ENCODE measurements around the gene IFT25.
"Not testable (repeated sequence)": the region's sequence is repeated elsewhere in the genome, so short reads cannot be mapped to it uniquely, and the experiment has no call there.

Gene IFT25

GRCh38 chr1:53945433-53946251 lies at the start of gene IFT25:
Gene IFT25 (minus strand): TSS chr1:53945699. CDS start chr1:53940082, 5,617 bp downstream.
- peak; percentile 97 for DNase-seq (ENCODE audit: low read depth)

DNA sequence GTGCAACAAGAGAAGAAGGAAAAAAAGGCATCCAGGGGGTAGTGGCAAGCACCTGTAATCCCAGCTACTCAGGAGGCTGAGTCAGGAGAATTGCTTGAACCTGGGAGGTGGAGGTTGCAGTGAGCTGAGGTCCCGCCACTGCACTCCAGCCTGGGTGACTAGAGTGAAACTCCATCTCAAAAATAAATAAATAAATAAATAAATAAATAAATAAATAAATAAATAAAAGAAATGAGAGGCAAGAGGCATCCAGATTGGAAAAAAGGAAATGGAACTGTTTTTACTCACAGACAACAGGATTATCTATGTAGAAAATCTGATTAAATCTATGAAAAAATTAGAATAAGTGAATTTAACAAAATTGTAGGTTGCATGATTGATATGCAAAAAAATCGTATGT lies 49.0 kb upstream of the IFT25 start:
- DNase-seq (ENCODE audit: low read depth) = not testable (repeated sequence)

DNA sequence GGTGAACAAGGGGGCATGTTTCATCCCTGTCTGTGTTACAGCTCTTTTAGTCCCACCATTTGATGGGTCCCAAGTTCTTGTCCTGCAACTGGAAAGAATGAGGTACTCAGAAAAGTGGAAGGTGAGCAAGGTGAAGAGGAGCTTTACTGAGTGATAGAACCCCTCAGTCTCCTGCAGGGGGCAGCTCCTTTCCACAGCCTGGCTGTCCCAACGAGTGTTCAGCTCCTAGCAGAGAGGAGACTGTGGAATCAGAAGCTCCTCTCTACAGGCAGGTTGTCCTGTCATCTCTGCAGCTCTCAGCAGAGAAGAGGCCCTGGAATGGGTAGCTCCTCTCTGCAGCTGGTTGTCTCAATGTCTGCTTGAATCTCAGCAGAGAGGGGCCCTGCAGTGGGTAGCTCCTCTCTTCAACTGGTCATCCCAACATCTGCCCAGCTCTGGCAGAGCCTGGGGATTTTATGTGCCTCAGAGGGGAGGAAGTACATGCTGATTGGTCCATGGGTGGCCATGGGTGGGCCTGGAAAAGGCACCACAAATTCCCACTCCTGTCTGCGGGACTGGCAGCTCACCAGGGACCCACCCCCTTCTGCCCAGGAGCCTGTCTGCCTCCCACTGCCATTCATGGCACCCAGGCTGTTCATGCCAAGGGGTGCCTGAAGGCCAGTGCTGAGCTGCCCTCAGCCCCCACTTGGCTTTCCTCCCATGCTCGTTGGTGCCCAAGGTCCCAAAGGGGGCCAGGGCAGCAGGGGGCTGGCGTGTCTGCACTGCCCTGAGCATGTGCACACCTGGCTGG lies 46.8 kb upstream of the IFT25 start:
- no peak for DNase-seq (ENCODE audit: low read depth)

GRCh38 chr1:53987880-53988279 lies 42.4 kb upstream of the IFT25 start:
- DNase-seq (ENCODE audit: low read depth) = peak; percentile 69

- DNase-seq (ENCODE audit: low read depth) = no peak
These were observed 41.0 kb upstream of the IFT25 start for GRCh38 chr1:53986458-53986857.

- DNase-seq (ENCODE audit: low read depth) = no peak
These were observed 39.2 kb upstream of the IFT25 start for GRCh38 chr1:53984726-53985125.

DNA sequence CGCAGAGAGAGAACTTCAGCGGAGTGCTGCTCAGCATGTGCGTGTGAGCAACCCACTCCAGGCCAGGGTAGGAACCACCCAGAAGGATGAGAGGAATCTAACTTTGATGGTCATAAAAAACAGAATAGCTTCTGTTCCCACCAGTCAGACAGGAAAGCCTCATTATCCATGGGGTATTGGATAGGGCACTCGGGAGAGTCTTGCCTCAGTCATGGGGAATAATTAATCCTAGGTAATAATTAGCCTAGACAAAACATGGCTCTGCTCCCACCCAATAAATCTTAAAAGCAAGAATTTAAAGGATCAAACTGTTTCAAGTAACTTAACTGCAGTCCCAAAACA lies 37.2 kb upstream of the IFT25 start:
- DNase-seq (ENCODE audit: low read depth) = no peak

DNA sequence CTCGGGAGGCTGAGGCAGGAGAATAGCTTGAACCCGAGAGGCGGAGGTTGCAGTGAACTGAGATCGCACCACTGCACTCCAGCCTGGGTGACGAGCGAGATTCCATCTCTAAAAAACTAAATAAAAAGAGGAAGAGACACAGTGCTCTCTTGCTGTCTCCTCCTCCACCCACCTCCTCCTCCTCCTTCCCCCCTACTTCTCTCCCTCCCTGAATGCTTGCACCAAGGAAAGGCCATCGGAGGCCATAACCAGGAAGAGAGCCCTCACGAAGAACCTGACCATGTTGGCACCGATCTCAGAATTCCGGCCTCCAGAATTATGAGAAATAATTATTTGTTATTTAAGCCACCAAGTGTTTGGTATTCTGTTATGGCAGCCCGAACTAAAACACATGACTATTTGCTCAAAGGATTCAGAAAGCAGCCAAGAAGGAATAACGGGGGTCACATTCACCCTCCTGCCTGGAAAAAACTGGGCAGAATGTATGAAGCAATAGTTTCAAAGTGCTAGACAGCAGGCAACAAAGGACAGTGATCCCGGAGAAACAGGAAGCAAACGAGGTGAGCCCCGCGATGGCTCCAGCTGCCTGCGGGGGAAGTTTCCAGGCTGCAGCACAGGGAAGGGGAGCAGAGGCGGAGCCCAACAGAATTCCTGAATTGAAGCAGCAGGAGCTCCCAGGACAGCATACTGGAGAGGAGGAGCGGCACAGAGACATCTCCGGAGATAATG lies 36.7 kb upstream of the IFT25 start:
- DNase-seq (ENCODE audit: low read depth) = peak; percentile 41

GRCh38 chr1:53981220-53981619 lies 35.7 kb upstream of the IFT25 start:
- no peak for DNase-seq (ENCODE audit: low read depth)

- no peak for DNase-seq (ENCODE audit: low read depth)
These were observed 34.4 kb upstream of the IFT25 start for GRCh38 chr1:53979712-53980450.

DNA sequence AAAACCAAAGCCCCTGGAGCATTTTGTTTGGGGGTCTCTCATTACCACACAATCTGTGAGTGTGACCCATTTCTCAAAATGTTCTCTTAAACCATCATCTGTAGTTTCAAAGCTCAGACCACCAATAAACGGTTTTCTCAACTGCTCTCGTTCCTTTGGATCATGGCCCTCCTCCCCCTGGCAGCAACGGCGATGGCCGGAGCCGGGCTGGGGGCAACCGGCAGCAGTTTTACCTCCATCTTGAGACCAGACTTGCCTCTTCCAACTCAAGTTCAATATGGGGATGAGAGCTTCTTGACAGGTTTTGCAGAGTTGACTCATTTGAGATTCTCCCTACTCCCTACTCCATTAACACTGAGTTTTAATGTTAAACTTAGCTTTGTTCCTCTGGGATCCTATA lies 30.4 kb upstream of the IFT25 start:
- DNase-seq (ENCODE audit: low read depth) = no peak

GRCh38 chr1:53971718-53972117 lies 26.2 kb upstream of the IFT25 start:
- peak; percentile 87 for DNase-seq (ENCODE audit: low read depth)

DNA sequence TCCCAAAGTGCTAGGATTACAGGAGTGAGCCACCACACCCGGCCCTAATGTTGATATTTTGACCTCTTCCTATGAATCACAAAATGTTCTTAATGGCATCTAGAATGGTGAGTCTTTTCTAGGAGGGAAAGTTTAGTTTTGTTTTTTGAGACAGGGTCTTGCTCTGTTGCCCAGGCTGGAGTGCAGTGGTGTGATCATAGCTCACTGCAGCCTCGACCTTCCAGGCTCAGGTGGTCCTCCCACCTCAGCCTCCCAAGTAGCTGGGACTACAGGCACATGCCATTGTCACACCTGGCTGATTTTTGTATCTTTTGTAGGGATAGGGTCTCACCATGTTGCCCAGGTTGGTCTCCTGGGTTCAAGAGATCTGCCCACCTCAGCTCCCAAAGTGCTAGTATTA lies 23.8 kb upstream of the IFT25 start:
- not testable (repeated sequence) for DNase-seq (ENCODE audit: low read depth)

DNA sequence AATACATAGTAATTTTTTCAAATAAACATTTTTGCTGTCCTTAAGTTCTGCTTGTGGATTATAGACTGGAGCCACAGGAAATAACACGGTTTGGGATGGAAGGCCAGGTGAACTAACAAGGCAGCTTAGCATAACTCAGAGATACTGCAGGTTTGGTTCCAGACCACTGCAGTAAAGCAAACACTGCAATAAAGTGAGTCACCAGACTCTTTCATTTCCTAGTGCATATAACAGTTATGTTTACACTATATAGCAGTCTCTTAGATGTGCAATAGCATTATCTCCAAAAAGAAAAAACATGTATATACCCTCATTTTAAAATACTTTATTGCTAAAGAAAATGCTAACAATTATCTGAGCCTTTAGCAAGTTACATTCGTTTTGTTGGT lies 22.6 kb upstream of the IFT25 start:
- peak; percentile 71 for DNase-seq (ENCODE audit: low read depth)

DNA sequence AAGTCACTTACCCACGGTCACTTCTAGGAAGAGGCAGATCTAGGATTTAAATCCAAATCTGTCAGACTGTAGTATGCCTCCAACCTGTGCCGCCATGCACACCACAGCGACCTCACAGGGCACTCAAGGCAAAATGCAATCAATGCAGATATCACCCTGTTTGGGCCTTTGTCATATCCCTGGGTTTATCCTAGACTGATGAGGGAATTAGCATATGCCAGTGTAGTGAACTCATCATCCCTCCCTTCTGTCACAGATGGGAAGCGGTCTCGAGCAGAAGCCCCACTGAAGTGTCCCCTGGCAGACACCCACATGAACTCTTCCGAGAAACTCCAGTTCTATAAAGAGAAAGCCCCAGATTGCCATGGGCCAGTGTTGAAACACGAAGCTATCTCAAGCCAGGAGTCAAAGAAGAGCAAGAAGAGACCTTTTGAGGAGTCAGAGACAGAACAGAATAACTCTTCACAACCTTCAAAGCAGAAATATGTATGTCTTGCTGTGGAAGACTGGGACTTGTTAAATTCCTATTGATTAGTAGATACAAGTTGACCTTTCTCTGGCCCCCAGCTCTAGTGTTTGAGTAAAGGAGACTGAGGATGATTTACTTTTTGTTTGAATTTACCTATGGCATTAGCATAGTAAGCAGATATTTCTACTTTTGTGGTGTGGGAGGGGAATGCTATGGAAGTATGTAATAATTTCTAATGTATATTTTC lies 22.1 kb upstream of the IFT25 start:
- DNase-seq (ENCODE audit: low read depth) = no peak

GRCh38 chr1:53966794-53967193 lies 21.3 kb upstream of the IFT25 start:
- no peak for DNase-seq (ENCODE audit: low read depth)

DNA sequence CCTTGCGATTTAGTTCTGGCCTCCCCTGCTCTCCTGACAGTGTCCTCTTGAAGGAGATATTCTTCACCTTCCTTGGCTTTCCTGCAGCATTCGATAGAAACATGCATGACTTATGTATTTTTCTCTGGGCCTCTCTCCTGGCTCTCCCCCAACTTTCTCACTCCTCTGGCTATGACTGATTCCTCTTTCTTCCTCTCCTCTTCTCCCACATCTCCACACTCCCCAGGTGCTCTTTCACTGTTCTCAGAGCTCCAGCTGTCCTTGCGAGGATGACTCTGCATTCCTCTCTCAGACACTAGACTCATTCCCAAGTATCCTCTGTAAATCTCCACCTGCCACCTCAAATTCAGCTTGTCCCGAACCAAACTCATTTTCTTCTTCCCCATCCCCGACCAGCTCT lies 18.6 kb upstream of the IFT25 start:
- DNase-seq (ENCODE audit: low read depth) = peak; percentile 44

GRCh38 chr1:53963460-53963859 lies 18.0 kb upstream of the IFT25 start:
- DNase-seq (ENCODE audit: low read depth) = no peak

DNA sequence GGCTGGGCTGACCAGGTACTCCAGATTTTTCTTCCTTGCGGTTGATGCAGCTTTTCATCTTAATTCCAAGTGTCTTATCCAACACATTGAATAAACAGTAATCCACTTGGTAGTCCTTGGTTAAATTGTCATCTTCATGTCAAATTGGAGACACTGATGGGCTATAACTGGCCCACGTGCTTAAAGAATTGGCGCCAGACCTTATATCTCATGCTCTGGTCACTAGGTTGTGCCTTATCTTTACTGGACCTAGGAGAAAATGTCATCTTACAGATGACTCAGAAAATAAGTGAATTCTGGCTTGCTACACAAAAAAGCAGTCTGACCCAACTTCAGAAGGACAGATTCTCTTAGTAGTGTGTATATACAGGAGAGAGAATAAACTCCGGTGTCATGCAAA lies 16.9 kb upstream of the IFT25 start:
- DNase-seq (ENCODE audit: low read depth) = no peak

DNA sequence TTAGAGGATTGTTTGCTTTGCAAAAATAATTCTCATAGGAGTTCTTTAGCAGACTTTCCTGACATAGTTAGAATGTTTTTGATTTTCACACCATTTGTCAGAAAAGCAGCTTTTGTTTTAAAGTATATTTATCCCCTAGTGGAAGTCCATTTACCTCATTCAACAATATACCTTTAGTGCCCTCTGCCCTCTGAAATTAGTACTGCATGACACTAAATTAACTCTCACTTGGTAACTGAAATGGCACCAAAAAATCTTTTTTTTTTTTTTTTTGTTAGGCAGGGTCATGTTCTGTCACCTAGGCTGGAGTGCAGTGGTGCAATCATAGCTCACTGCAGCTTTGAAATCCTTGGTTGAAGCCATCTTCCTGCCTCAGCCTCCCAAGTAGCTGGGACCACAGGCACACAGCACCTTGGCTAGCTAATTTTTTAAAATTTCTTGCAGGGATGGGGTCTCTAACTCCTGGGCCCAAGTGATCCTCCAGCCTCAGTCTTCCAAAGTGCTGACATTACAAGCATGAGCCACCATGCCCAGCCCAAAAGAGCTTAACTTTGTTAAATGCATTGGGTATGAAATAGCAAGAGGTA lies 14.3 kb upstream of the IFT25 start:
- DNase-seq (ENCODE audit: low read depth) = no peak

- peak; percentile 84 for DNase-seq (ENCODE audit: low read depth)
These were observed 11.8 kb upstream of the IFT25 start for GRCh38 chr1:53957194-53957818.
